ENCODE results near the gene ANKFN1. TPM values are rescaled to one million over a fixed set of nuclear protein-coding genes. Genes with fewer than 3 reads are reported as not detected.

ANKFN1 gene
- total RNA-seq, 1 donor from 2014 or later: not detected

GRCh38 chr17:56557682-56558081 lies 404.4 kb downstream of the ANKFN1 start:
- H3K36me3 ChIP-seq (ENCODE audit: insufficient read depth, low read length): no peaks in the 10 kb centered on the region
- Mint-ChIP-seq H3K4me3 (ENCODE audit: unreplicated experiment) (no peak overlapping the region), H3K4me1 (ENCODE audit: low read depth, unreplicated experiment) (no peaks in the 10 kb centered on the region), H3K9me3 (ENCODE audit: unreplicated experiment) (peaks cover 2% of the 10 kb centered on the region), H3K36me3 (ENCODE audit: low read depth, unreplicated experiment) (no peaks in the 10 kb centered on the region), H3K27ac (ENCODE audit: unreplicated experiment) (no peak overlapping the region), H3K27me3 (ENCODE audit: low read depth, unreplicated experiment) (peaks cover 2% of the 10 kb centered on the region)
- DNase-seq (ENCODE audit: low read depth) (no peak), FAIRE-seq (no peak)
- H3K4me1 ChIP-seq (ENCODE audit: insufficient read depth, low read length): no peaks in the 10 kb centered on the region
- TF ChIP-seq CTCF (IDR thresholded peaks at IDR 0.05; ENCODE audit: insufficient read depth, low read depth, low read length) (no peak), EZH2 (IDR thresholded peaks at IDR 0.05; ENCODE audit: insufficient read depth, low read length) (no peak)
- no peaks in the 10 kb centered on the region for H3K27me3 ChIP-seq (ENCODE audit: insufficient read depth, low read length)
- H3K9me3 ChIP-seq (ENCODE audit: insufficient read depth, low read depth, low read length): no peaks in the 10 kb centered on the region
- H2AFZ ChIP-seq (ENCODE audit: low read depth, low read length): no peak overlapping the region
- H3K79me2 ChIP-seq (ENCODE audit: insufficient read depth, low read length): no peaks in the 10 kb centered on the region
- H3K4me2 ChIP-seq (ENCODE audit: low read length): no peak overlapping the region
- H4K20me1 ChIP-seq (ENCODE audit: insufficient read depth, low read length): no peaks in the 10 kb centered on the region
- H3K4me3 ChIP-seq (ENCODE audit: insufficient read depth, low read depth, low read length): no peak overlapping the region
- H3K27ac ChIP-seq (ENCODE audit: low read depth, low read length): no peak overlapping the region
- H3K9ac ChIP-seq (ENCODE audit: low read length): no peak overlapping the region

GRCh38 chr17:56558088-56558487 lies 404.8 kb downstream of the ANKFN1 start:
- H3K36me3 Mint-ChIP-seq (ENCODE audit: low read depth, unreplicated experiment): no peaks in the 10 kb centered on the region
- Histone ChIP-seq H4K20me1 (ENCODE audit: insufficient read depth, low read length) (no peaks in the 10 kb centered on the region), H3K4me2 (ENCODE audit: low read length) (no peak overlapping the region), H3K36me3 (ENCODE audit: insufficient read depth, low read length) (no peaks in the 10 kb centered on the region), H3K4me1 (ENCODE audit: insufficient read depth, low read length) (no peaks in the 10 kb centered on the region), H3K9ac (ENCODE audit: low read length) (no peak overlapping the region), H3K27ac (ENCODE audit: low read depth, low read length) (no peak overlapping the region), H2AFZ (ENCODE audit: low read depth, low read length) (no peak overlapping the region), H3K79me2 (ENCODE audit: insufficient read depth, low read length) (no peaks in the 10 kb centered on the region), H3K27me3 (ENCODE audit: insufficient read depth, low read length) (no peaks in the 10 kb centered on the region), H3K4me3 (ENCODE audit: insufficient read depth, low read depth, low read length) (no peak overlapping the region), H3K9me3 (ENCODE audit: insufficient read depth, low read depth, low read length) (no peaks in the 10 kb centered on the region)
- H3K27me3 Mint-ChIP-seq (ENCODE audit: low read depth, unreplicated experiment): peaks cover 2% of the 10 kb centered on the region
- FAIRE-seq: no peak
- no peak for TF ChIP-seq CTCF (IDR thresholded peaks at IDR 0.05; ENCODE audit: insufficient read depth, low read depth, low read length)
- no peak for TF ChIP-seq EZH2 (IDR thresholded peaks at IDR 0.05; ENCODE audit: insufficient read depth, low read length)
- DNase-seq (ENCODE audit: low read depth): no peak
- peaks cover 2% of the 10 kb centered on the region for H3K9me3 Mint-ChIP-seq (ENCODE audit: unreplicated experiment)
- no peak overlapping the region for H3K4me3 Mint-ChIP-seq (ENCODE audit: unreplicated experiment)
- H3K4me1 Mint-ChIP-seq (ENCODE audit: low read depth, unreplicated experiment): no peaks in the 10 kb centered on the region
- no peak overlapping the region for H3K27ac Mint-ChIP-seq (ENCODE audit: unreplicated experiment)
